Aorta (tissue), 5 donors: ENCODE results near the gene CAPN1. TPM values are rescaled to one million over a fixed set of nuclear protein-coding genes. Genes with fewer than 3 reads are reported as not detected.

ENCODE experiments used
- ATAC-seq: fragments of 200-7000 bp; cut with Tn5 transposase; one replicate; pipeline ENCODE4 v1.9.1; 2022; ENCODE audit warnings: moderate library complexity; ENCODE audit not compliant: low FRiP score
- DNase-seq, 2 donors: peaks; one replicate each; pipeline ENCODE4 v3.0.0-alpha.2; 2020
- H3K27ac ChIP-seq, 2 donors: one replicate each; pipeline ENCODE4 v1.5.1; 2013; ENCODE audit warnings: low read length in 2 of 2, mild to moderate bottlenecking in 2 of 2, moderate library complexity in 2 of 2, control low read depth in 1 of 2, inconsistent platforms in 1 of 2, low read depth in 1 of 2
- H3K27me3 ChIP-seq, 2 donors: one replicate each; pipeline ENCODE4 v1.6.1; 2013; ENCODE audit warnings: control low read depth in 1 of 2, low read length in 1 of 2, mild to moderate bottlenecking in 1 of 2, moderate library complexity in 1 of 2; ENCODE audit not compliant: insufficient read depth in 2 of 2, control insufficient read depth in 1 of 2
- H3K36me3 ChIP-seq, 2 donors: one replicate each; pipeline ENCODE4 v1.6.1; 2013; ENCODE audit warnings: control low read depth in 1 of 2, low read length in 1 of 2, mild to moderate bottlenecking in 1 of 2; ENCODE audit not compliant: insufficient read depth in 2 of 2, control insufficient read depth in 1 of 2
- H3K4me1 ChIP-seq, 2 donors: one replicate each; pipeline ENCODE4 v1.6.1; 2013; ENCODE audit warnings: low read length in 2 of 2, control low read depth in 1 of 2, mild to moderate bottlenecking in 1 of 2, moderate library complexity in 1 of 2; ENCODE audit not compliant: insufficient read depth in 2 of 2, control insufficient read depth in 1 of 2
- H3K4me3 ChIP-seq, 2 donors: one replicate each; pipeline ENCODE4 v1.5.1; 2013; ENCODE audit warnings: low read length in 2 of 2, control low read depth in 1 of 2, mild to moderate bottlenecking in 1 of 2
- H3K9me3 ChIP-seq: one replicate; pipeline ENCODE4 v1.6.1; 2013; ENCODE audit warnings: mild to moderate bottlenecking, low read length; ENCODE audit not compliant: control insufficient read depth
- WGBS, 2 donors: extraction: QIAGEN DNeasy Blood & Tissue Kit; methylation state at CpG; one replicate each; pipeline ENCODE4 v1.1.7; 2013; 5-methylcytosine and 5-hydroxymethylcytosine counted together
- intact Hi-C, 2 donors: fragments of 100-400 bp; cut with DNase I; formaldehyde crosslinking; loops; one replicate each; pipeline versions ENCODE4 v1.14.2 to v1.15.0; 2022
- polyA plus RNA-seq, 2 donors: library from polyadenylated mRNA; stranded (reverse); fragments of 200-250 nt; gene quantifications; one replicate each; pipeline ENCODE4 v1.2.3, GENCODE V29; 2013
- total RNA-seq, 2 donors: library from RNA; stranded (reverse); fragmentation: NEBNext Ultra II Directional; extraction: Animal tissue kit (Norgen Biotek cat#: 25700); gene quantifications; one replicate each; pipeline ENCODE4 v1.2.1, GENCODE V29; 2021
- donor health status: healthy with polysubstance abuse.
- donor health status: Bipolar disorder and iron deficiency.
- donor health status: DM: no; HTN: no; CAD: no.
- donor health status: DM: no; HTN: no; CAD: no.
- donor health status: DM: yes; HTN: yes; CAD: no.

Gene CAPN1
- total and polyA plus RNA-seq, 4 donors, result 75.5 to 137 (median 103) TPM

GRCh38 chr11:65156256-65156655 lies 25.5 kb upstream of the CAPN1 start:
- ATAC-seq, result no peak
- Histone ChIP-seq H3K27ac (no peak overlapping the region), H3K4me1 (no peaks in the 10 kb centered on the region), H3K4me3 (no peak overlapping the region), H3K27me3 (no peaks in the 10 kb centered on the region), H3K36me3 (no peaks in the 10 kb centered on the region), H3K9me3 (no peaks in the 10 kb centered on the region)
- no peak for DNase-seq
- WGBS, 2 donors, result 94 to 96% methylated on average over 3 of the region's 3 CpGs
- intact Hi-C loops, result no loop called here

GRCh38 chr11:65156926-65157325 lies 24.8 kb upstream of the CAPN1 start:
- ATAC-seq (no peak), DNase-seq (no peak)
- intact Hi-C loops, result no loop called here
- H3K36me3 ChIP-seq, result no peaks in the 10 kb centered on the region
- H3K4me3 ChIP-seq, result no peak overlapping the region
- H3K4me1 ChIP-seq, result no peaks in the 10 kb centered on the region
- 90 to 96% methylated on average over 3 of the region's 3 CpGs for WGBS, 2 donors
- no peaks in the 10 kb centered on the region for H3K9me3 ChIP-seq
- H3K27me3 ChIP-seq, result no peaks in the 10 kb centered on the region
- no peak overlapping the region for H3K27ac ChIP-seq

- no peak for DNase-seq
- 80 to 83% methylated on average over 3 of the region's 3 CpGs for WGBS, 2 donors
- ATAC-seq, result no peak
These were observed 24.4 kb upstream of the CAPN1 start for GRCh38 chr11:65157336-65157735.

GRCh38 chr11:65159012-65159411 lies 22.7 kb upstream of the CAPN1 start:
- ATAC-seq (no peak), DNase-seq (no peak)
- Histone ChIP-seq H3K9me3 (no peaks in the 10 kb centered on the region), H3K36me3 (no peaks in the 10 kb centered on the region), H3K4me1 (no peaks in the 10 kb centered on the region), H3K27me3 (no peaks in the 10 kb centered on the region), H3K27ac (no peak overlapping the region), H3K4me3 (no peak overlapping the region)
- intact Hi-C loops, result no loop called here
- 76 to 77% methylated on average over 5 of the region's 5 CpGs for WGBS, 2 donors

More at GRCh38 chr11:65157336-65157735, 24.4 kb upstream of the CAPN1 start:
- H3K4me1 ChIP-seq, result no peaks in the 10 kb centered on the region
- H3K36me3 ChIP-seq, result no peaks in the 10 kb centered on the region
- H3K27me3 ChIP-seq, result no peaks in the 10 kb centered on the region
- no peak overlapping the region for H3K27ac ChIP-seq
- intact Hi-C loops, result no loop called here
- H3K9me3 ChIP-seq, result no peaks in the 10 kb centered on the region
- H3K4me3 ChIP-seq, result no peak overlapping the region

GRCh38 chr11:65160643-65161042 lies 21.1 kb upstream of the CAPN1 start:
- no peak for DNase-seq
- H3K27me3 ChIP-seq, result no peaks in the 10 kb centered on the region
- no peaks in the 10 kb centered on the region for H3K36me3 ChIP-seq
- no peak overlapping the region for H3K27ac ChIP-seq
- intact Hi-C loops, result no loop called here
- H3K4me3 ChIP-seq, result no peak overlapping the region
- no peak for ATAC-seq
- WGBS, 2 donors, result 71 to 74% methylated on average over 3 of the region's 3 CpGs
- H3K4me1 ChIP-seq, result no peaks in the 10 kb centered on the region
- H3K9me3 ChIP-seq, result no peaks in the 10 kb centered on the region

DNA sequence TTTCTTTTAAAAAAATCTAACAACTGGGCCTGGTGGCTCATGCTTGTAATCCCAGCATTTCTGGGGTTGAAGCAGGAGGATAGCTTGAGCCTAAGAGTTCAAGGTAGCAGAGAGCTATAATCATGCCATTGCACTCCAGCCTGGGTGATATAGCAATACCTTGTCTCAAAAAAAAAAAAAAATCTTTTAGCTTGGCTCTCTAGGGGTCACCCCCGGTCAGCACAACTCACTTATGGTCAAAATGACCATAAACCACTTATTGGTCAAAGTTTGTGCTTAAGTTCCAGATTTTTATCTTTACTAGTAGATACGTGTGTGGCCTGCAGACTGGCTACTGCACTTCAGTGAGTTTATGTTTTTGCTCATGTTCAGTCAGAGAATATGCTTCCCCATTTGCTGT lies 18.0 kb upstream of the CAPN1 start:
- Histone ChIP-seq H3K27me3 (no peaks in the 10 kb centered on the region), H3K4me3 (no peak overlapping the region), H3K9me3 (no peaks in the 10 kb centered on the region), H3K27ac (no peak overlapping the region), H3K4me1 (no peaks in the 10 kb centered on the region), H3K36me3 (no peaks in the 10 kb centered on the region)
- intact Hi-C loops, result no loop called here
- 72 to 90% methylated on average over 2 of the region's 2 CpGs for WGBS, 2 donors
- DNase-seq (no peak), ATAC-seq (no peak)

GRCh38 chr11:65165410-65166317 lies 16.1 kb upstream of the CAPN1 start:
- H3K4me3 ChIP-seq, result no peak overlapping the region
- H3K4me1 ChIP-seq, result no peaks in the 10 kb centered on the region
- WGBS, 2 donors, result 32 to 43% methylated on average over 31 of the region's 31 CpGs
- H3K36me3 ChIP-seq, result no peaks in the 10 kb centered on the region
- no peak overlapping the region for H3K27ac ChIP-seq
- H3K9me3 ChIP-seq, result no peaks in the 10 kb centered on the region
- ATAC-seq, result peak; percentile 11
- H3K27me3 ChIP-seq, result no peaks in the 10 kb centered on the region
- intact Hi-C loops, result no loop called here
- peak in 1 of 2 donors; percentile 31 for DNase-seq

- ATAC-seq, result no peak
- intact Hi-C loops, result no loop called here
These were observed 14.8 kb upstream of the CAPN1 start for GRCh38 chr11:65166893-65167292.

DNA sequence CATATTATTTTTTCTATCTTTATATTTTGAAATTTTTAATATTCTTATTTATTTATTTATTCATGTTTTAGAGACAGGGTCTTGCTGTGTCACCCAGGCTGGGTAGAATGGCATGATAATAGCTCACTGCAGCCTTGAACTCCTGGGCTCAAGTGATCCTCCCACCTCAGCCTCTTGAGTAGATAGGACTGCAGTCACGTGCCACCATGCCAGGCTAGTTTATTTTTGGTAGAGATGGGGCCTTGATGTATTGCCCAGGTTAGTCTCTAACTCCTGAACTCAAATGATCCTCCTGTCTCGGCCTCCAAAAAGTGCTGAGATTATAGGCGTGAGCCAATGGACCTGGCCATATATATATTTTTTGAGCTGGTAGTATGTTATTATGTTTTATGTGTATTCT lies 14.1 kb upstream of the CAPN1 start:
- no peak for DNase-seq
- no peaks in the 10 kb centered on the region for H3K27me3 ChIP-seq
- no peak overlapping the region for H3K4me3 ChIP-seq
- WGBS, 2 donors, result 88 to 93% methylated on average over 3 of the region's 3 CpGs
- H3K36me3 ChIP-seq, result no peaks in the 10 kb centered on the region
- no peaks in the 10 kb centered on the region for H3K9me3 ChIP-seq
- intact Hi-C loops, result no loop called here
- no peak overlapping the region for H3K27ac ChIP-seq
- H3K4me1 ChIP-seq, result no peaks in the 10 kb centered on the region
- no peak for ATAC-seq

More at GRCh38 chr11:65166893-65167292, 14.8 kb upstream of the CAPN1 start:
- H3K4me3 ChIP-seq, result no peak overlapping the region
- no peaks in the 10 kb centered on the region for H3K27me3 ChIP-seq
- H3K36me3 ChIP-seq, result no peaks in the 10 kb centered on the region
- 86 to 92% methylated on average over 3 of the region's 3 CpGs for WGBS, 2 donors
- no peak overlapping the region for H3K27ac ChIP-seq
- DNase-seq, result no peak
- no peaks in the 10 kb centered on the region for H3K9me3 ChIP-seq
- H3K4me1 ChIP-seq, result no peaks in the 10 kb centered on the region
